ENCODE data around the gene SWAP70.

GRCh38 chr11:9790703-9791102 is 126.8 kb downstream of the SWAP70 start:
- TF ChIP-seq CTCF (IDR thresholded peaks at IDR 0.05): no peak
- TF ChIP-seq POLR2A (IDR thresholded peaks at IDR 0.05): no peak
